Diencephalon (tissue), 1 donor: ENCODE data around the gene ZNF689. TPM values are rescaled to one million over a fixed set of nuclear protein-coding genes. Genes with fewer than 3 reads are reported as not detected.

Source experiments
- small RNA-seq: library from RNA; depleted of rRNA; stranded (forward); fragments of <200 nt; gene quantifications from one replicate; pipeline ENCODE3, GENCODE V24; 2014
- total RNA-seq: library from RNA; depleted of rRNA; stranded (reverse); fragments of >200 nt; gene quantifications from one replicate; pipeline ENCODE4 v1.2.3, GENCODE V29; 2014

The ZNF689 gene
- total RNA-seq: 12.0 TPM

DNA sequence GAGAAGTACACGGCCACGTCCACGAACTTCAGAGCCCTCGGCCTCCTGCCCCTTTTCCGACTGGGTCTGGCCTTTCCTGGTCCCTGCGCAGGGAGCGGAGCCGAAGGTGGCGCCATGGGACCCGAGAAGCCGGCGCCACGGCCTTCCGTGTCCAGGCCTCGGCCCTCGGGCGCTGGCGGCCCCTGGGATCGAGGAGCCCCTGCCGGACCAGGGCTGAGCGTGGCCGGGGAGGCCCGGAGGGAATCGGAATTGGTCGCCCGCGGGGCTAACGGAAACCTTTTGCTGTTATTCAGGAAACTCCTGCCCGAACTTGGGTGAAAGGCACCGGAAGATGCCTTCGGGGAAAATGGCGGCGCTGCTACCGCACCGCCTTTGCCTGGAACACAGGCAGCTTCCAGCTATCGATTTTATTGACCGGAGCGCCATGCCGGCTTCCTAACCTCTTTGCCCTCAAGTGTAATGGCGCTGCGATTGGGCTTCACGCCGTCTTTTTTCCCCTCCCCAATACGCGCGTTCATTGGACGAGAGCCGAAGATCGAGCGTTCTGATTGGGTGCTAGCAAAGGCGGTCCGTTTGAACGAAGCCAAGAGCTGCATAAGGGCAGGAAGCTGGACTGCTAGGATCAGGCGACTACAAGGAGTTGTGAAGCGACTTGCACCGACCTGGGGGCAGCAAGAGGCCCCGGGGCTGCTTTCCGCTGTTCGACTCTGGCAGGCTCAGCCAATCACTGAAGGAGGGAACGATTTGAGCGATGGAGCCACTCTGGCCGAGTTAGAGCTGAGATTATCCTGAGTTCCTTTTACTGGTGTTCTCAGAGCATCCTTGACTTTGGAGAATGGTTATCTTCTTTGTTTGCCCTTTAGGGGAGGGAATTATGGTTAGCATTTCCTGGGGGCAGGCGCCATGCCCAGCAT lies at the start of gene ZNF689:
TSS of gene ZNF689 (minus strand) at position 464 of the 914 bp plus-strand sequence. CDS start at position 116, 348 bp downstream.

DNA sequence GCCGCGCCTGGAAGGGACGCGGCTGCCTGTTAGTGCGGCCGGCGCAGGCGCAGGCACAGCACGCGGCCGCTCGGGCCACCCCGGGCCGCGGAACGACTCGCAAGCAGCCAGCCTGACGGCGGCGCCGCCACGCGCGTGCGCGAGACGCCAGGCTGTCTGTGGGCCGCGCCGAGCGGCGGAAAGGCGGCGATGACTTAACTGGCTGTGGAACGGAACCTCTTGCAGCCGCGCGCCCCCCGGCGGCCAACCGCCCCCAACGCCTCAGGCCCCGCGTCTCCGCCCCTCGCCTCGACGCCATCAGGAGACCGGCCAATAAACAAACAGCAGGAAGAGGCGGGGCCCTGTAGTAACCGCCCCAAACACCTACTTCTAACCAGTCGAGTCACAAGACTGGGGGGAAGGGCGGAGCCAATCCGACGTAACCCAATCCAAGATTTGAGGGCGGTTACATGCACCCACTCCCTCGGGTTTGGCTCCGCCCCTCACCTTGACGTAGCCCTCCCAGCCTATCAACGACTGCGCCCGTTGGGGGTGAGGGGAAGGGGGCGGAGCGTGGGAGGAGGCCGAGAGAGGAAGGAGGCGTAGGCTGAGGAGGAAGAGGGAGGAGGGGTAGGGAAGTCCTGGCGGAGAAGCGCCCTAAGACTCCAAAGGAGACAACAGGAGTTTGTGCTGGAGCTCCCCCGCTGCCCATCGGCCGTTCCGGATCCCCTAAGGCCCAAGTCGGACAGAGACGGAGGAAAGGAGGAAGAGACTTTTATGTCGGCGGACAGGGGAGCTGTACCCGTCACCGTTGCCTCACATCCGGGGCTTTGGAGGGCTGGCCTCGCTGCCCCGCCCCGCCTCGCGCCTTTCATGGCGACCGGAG lies 47.9 kb upstream of the ZNF689 start, which contains the start of gene FBRS:
TSS of gene FBRS (plus strand) at position 566 of the 865 bp plus-strand sequence. CDS start 1,088 bp downstream, outside the sequence.

GRCh38 chr16:30650369-30651123 lies 40.4 kb upstream of the ZNF689 start, which contains the start of gene PRR14:
TSS of gene PRR14 (plus strand) at chr16:30650960. CDS start at chr16:30651646, 686 bp downstream.

GRCh38 chr16:30585400-30586191 lies 24.6 kb downstream of the ZNF689 start, which contains the start of gene ZNF785:
TSS of gene ZNF785 (minus strand) at chr16:30585697. CDS start at chr16:30585611, 86 bp downstream.

GRCh38 chr16:30571445-30572322 lies 38.5 kb downstream of the ZNF689 start, which contains the start of gene ZNF688:
TSS of gene ZNF688 (minus strand) at chr16:30571714. CDS start at chr16:30571629, 85 bp downstream.

GRCh38 chr16:30557957-30558788 lies 52.0 kb downstream of the ZNF689 start, which contains the start of gene ZNF764:
TSS of gene ZNF764 (minus strand) at chr16:30558374. CDS start at chr16:30558182, 192 bp downstream.

Small RNAs within 50 kb of the gene (small RNA-seq; reads per million reads assigned to genes)
- gene AC093249.1 (not detected), gene AC093249.4 (not detected)

Other genes starting within 250 kb of the ZNF689 start
- gene TBC1D10B, start 239.9 kb downstream of the ZNF689 start, total RNA-seq: 27.0 TPM
- gene MYL11, start 235.6 kb downstream of the ZNF689 start, total RNA-seq: not detected
- gene SEPTIN1, start 227.8 kb downstream of the ZNF689 start, total RNA-seq: 1.2 TPM
- gene ZNF48, start 215.0 kb downstream of the ZNF689 start, total RNA-seq: 29.3 TPM
- gene ZNF771, start 202.8 kb downstream of the ZNF689 start, total RNA-seq: 10.4 TPM
- 25.4 TPM for gene DCTPP1, start 180.4 kb downstream of the ZNF689 start, total RNA-seq
- gene SEPHS2, start 164.5 kb downstream of the ZNF689 start, total RNA-seq: 13.8 TPM
- 1.2 TPM for gene ITGAL, start 137.6 kb downstream of the ZNF689 start, total RNA-seq
- gene ZNF768, start 83.8 kb downstream of the ZNF689 start, total RNA-seq: 26.5 TPM
- 12.2 TPM for gene ZNF747, start 75.5 kb downstream of the ZNF689 start, total RNA-seq
- 9.2 TPM for gene ZNF764, start 52.0 kb downstream of the ZNF689 start, total RNA-seq
- gene ZNF688, start 38.7 kb downstream of the ZNF689 start, total RNA-seq: 7.6 TPM
- 21.2 TPM for gene ZNF785, start 24.7 kb downstream of the ZNF689 start, total RNA-seq
- gene PRR14, start 40.6 kb upstream of the ZNF689 start, total RNA-seq: 9.0 TPM
- 18.2 TPM for gene FBRS, start 48.0 kb upstream of the ZNF689 start, total RNA-seq
- 24.0 TPM for gene SRCAP, start 88.8 kb upstream of the ZNF689 start, total RNA-seq
- 15.0 TPM for gene PHKG2, start 138.0 kb upstream of the ZNF689 start, total RNA-seq
- gene CFAP119, start 151.7 kb upstream of the ZNF689 start, total RNA-seq: 8.8 TPM
- gene RNF40, start 151.9 kb upstream of the ZNF689 start, total RNA-seq: 94.8 TPM
- 13.6 TPM for gene ZNF629, start 176.8 kb upstream of the ZNF689 start, total RNA-seq